ENCODE measurements around the gene TMEM217.

Gene TMEM217

GRCh38 chr6:37168811-37169495 lies 89.0 kb downstream of the TMEM217 start:
- H3K27ac ChIP-seq, result peak overlapping the region; percentile 30
- TF ChIP-seq CTCF (conservative IDR thresholded peaks at IDR 0.05) (no peak), ZFX (IDR thresholded peaks at IDR 0.05) (no peak)

GRCh38 chr6:37168163-37168758 lies 89.7 kb downstream of the TMEM217 start:
- no peak overlapping the region for H3K27ac ChIP-seq

GRCh38 chr6:37162740-37163139 lies 95.2 kb downstream of the TMEM217 start:
- TF ChIP-seq ZFX (IDR thresholded peaks at IDR 0.05) (no peak), CTCF (conservative IDR thresholded peaks at IDR 0.05) (no peak)
- no peak overlapping the region for H3K27ac ChIP-seq

More at GRCh38 chr6:37168163-37168758, 89.7 kb downstream of the TMEM217 start:
- TF ChIP-seq CTCF (conservative IDR thresholded peaks at IDR 0.05) (no peak), ZFX (IDR thresholded peaks at IDR 0.05) (no peak)
